ENCODE measurements around the gene PFKFB3. TPM values are rescaled to one million over a fixed set of nuclear protein-coding genes. Genes with fewer than 3 reads are reported as not detected.

PFKFB3 gene
- total and polyA plus RNA-seq, 2 of the 13 experiments (the other 11 are each of a cell fraction or from before 2014, with no cell fraction given): 1.2 to 13.3 TPM

- TF ChIP-seq ZHX2 (IDR thresholded peaks at IDR 0.05; ENCODE audit: low read depth): no peak; the same call in 1 of the 2 replicates
- no peak for TF ChIP-seq ZHX2 (CRISPR knock-in tag; IDR thresholded peaks at IDR 0.05; ENCODE audit: borderline replicate concordance)
- no peak for TF ChIP-seq ZBTB4 (CRISPR knock-in tag; IDR thresholded peaks at IDR 0.05; ENCODE audit: borderline replicate concordance)
- peak; percentile 80; the same call in 1 of the 2 replicates for TF ChIP-seq KDM2A (CRISPR knock-in tag; IDR thresholded peaks at IDR 0.05; ENCODE audit: borderline replicate concordance, low read depth)
- TF ChIP-seq KLF9 (CRISPR knock-in tag; IDR thresholded peaks at IDR 0.05; ENCODE audit: low read depth): peak; percentile 72; the same call in 1 of the 2 replicates
- peak; percentile 86 for TF ChIP-seq ZMYM4 (CRISPR knock-in tag; IDR thresholded peaks at IDR 0.05)
- no peak for TF ChIP-seq NFE2 (CRISPR knock-in tag; IDR thresholded peaks at IDR 0.05)
- TF ChIP-seq IKZF1 (IDR thresholded peaks at IDR 0.05): no peak
- no peak for TF ChIP-seq TCF12 (IDR thresholded peaks at IDR 0.05)
- TF ChIP-seq TCF12 (CRISPR knock-in tag; IDR thresholded peaks at IDR 0.05): no peak
- no peak; the same call in none of the 2 replicates for TF ChIP-seq ZNF160 (CRISPR knock-in tag; IDR thresholded peaks at IDR 0.05)
- no peak for TF ChIP-seq ZNF672 (CRISPR knock-in tag; IDR thresholded peaks at IDR 0.05)
- TF ChIP-seq ZNF737 (CRISPR knock-in tag; IDR thresholded peaks at IDR 0.05; ENCODE audit: borderline replicate concordance): no peak
Measured at GRCh38 chr10:6202684-6203330, at the start of gene PFKFB3 (continued).
